NCI-H2227 (cell line): ENCODE data around the gene WSB2.
"Not testable (repeated sequence)": the region's sequence is repeated elsewhere in the genome, so short reads cannot be mapped to it uniquely, and the experiment has no call there.

Experiments
- DNase-seq: peaks from one replicate; lab custom pipeline; 2025; ENCODE audit not compliant: unreplicated experiment; lab: John Stamatoyannopoulos, UW

WSB2 gene

DNA sequence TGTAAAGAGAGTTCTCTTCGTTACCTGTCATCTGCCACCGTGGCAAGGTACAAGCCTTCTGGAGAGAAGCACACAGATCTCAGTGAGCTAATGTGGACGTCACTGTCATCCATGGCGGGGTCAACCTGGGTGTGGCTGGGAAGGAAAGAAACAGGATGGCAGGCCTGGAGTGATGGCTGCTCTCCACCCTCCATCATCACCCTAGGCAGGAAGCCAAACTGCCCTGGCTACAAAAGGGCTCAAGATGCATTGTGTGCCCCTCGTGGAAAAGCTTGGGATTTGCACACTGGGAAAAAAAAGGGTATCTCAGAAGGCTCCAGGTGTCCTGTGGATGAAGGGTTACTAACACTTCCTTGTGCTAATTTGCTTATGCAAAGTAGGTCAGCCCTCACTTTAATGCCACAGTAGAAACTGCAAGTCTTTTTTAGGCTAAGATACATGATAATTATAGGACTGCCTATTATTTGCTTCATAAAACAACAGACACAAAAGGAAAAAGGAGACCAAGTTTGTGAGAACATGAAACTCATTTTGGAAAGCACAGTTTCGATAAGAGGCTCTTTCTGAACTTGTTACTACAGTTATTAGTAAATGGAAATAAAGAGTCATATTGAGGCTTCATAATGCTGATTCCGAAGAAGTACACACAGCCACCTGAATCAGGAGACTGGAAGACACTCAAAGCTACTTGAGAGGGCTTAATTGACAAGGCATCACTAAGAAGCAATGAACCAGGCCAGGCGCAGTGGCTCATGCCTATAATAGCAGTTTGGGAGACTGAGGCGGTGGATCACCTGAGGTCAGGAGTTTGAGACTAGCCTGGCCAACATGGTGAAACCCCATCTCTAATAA is 25.6 kb downstream of the WSB2 start:
- peak; percentile 52 for DNase-seq

DNA sequence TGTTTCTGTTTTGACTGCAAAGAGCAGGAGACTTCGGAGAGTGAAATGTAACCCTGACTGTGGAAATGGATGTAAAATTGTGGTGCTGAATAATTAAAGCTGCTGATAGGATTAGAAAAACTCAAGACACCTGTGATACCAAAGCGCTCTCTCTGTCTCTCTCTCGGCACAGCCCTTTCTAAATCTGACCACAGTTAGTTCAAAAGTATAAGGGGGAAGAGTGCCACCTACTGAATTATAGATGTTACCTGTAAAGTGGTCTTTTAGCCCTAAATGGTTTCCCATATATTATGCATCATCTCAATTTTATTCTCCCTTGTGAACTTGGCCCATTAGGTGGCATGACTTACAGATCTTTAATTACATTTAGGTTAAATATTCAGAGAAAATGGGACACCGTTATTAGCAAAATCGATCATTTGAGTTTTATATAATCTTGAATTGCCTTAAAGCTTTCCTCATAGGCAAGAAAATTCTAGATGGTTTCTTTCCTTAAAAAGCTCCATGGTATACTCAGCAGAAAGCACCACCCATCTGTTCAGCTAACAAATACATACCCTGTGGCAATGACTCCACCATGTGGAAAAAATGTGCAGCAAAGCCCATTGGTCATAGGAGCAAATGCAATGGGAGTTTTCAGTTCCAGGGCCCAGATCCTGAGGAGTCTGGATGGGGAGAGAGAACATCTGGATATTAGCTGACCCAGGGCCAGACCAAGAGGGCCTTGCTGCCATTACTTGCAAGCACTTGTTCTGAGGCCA is 26.4 kb downstream of the WSB2 start:
- peak; percentile 56 for DNase-seq

DNA sequence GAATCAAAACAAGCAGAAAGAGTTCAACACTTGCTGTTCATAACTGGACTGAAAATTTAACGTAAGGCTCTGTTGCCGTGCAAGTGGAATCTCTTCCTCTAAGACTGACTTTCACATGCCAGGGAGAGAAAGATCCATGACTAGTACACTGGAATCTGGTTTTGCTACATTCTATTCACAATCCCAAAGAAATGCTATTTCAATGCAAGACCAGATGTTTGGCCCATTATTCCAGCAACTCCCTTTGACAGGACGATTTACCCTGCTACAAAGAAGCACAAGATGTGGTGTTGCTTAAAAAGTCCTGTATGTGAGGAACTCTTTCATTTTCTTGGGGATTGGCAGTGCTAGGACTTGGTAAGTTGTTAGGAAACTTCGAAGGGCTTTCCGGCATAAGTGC is 27.1 kb downstream of the WSB2 start:
- no peak for DNase-seq

DNA sequence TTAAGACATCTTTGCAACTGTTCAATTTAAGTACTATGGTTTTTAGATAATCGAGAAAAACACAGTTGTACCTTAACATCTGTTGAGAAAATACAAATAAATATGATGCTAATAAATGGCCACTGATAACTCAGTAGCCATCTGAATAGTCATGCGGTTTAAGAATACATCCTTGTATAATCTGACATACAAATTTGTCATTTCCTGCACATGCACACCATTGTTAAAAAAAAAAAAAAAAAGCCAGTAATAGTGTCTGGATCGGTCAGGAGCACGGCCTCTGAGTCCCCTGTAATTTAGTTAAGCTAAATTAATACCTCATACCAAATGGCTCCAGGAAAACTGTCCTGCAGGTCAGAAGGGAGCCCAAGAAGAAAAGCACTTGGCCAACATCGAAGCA is 27.7 kb downstream of the WSB2 start:
- DNase-seq, result no peak

DNA sequence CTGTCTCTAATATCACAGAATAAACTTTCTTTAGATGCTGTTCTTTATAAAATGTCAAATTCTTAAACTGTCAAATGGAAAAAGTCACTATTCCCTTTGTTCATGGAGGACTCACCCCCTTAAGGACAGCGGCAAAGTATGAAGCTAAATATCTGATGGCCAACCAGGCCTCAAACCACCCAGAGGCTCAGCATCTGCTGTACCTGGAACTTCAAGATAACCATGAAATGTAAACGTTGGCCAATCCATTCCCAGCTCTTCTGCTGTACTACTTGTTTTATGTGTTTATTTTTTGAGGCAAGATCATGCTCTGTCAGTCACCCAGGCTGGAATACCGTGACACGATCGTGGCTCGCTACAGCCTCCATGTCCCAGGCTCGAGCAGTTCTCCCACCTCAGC is 28.8 kb downstream of the WSB2 start:
- DNase-seq, result no peak

DNA sequence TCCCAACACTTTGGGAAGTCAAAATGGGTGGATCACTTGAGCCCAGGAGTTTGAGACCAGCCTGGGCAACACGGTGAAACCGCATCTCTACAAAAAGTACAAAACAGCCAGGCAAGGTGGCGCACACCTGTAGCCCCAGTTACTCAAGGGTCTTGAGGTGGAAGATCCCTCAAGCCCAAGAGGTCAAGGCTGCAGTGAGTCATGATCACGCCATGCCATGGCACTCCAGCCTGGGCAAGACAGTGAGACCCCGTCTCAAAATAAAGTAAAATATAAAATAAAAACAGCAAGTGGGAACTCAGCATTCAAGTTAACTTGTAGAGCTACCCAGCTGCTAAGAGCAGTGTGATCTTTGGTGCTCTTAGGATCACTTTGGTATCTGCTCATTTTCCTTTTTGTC is 31.8 kb downstream of the WSB2 start:
- DNase-seq, result no peak

DNA sequence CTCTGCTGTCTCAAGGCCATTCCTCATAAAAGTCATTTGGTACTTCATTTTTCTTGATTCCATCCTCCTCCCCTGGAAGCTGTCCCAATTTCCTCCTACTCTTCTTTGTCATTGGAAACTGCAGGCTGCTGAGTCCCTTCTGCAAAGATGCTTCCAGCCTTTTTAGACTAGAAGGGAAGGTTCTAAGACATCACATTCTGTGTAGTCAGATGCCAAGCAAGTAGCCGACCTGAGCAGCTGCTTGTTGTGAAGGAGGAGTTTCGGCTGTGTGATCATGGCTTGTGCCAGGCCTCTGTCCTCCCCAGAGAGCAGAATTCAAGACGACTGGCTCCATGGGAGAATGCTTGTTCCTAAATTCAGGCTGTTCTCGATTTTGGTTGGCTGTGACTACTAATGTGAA is 35.8 kb downstream of the WSB2 start:
- no peak for DNase-seq

DNA sequence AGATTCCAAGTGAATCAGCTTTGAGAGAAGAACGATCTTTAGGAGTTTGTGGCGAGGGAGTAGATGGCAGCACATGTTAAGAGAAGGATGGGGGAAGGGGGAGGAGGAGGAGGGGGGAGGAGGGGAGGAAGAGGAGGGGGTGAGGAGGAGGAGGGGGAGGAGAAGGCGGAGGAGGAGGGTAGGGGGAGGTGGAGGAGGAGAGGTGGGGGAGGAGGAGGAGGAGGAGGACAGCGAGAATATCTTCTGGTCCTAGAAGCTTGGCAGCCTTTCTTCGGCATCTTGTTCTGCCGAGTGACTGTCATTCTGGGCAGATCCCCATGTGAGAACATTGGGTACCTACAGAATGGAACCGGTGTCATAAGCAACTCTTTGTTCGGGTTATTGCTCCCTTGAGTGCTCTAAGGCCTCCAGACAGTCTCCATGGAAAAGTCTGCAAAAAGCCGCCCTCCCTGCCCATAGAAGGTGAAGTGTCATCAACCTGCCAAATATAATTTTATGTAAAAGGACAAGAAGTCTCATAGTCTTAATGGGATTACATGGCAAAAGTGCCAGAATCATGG is 37.6 kb downstream of the WSB2 start:
- DNase-seq, result no peak

DNA sequence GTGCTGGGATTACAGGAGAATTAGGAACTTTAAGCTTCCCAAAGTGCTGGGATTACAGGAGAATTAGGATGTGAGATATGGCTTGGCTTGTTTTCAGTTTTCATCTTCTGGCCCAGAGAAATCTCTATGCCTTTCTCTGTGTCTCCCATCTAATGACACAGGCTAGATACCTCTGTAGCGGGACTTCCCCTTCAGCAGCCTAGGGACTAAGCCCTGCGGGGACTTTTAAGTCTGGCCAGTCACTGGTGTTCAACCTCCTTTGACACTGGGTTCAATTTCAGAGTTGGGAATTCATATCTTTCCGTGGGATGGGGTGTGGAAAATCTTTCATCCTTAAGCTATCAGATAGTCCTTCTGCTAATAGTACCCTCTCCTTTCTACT is 38.3 kb downstream of the WSB2 start:
- no peak for DNase-seq

DNA sequence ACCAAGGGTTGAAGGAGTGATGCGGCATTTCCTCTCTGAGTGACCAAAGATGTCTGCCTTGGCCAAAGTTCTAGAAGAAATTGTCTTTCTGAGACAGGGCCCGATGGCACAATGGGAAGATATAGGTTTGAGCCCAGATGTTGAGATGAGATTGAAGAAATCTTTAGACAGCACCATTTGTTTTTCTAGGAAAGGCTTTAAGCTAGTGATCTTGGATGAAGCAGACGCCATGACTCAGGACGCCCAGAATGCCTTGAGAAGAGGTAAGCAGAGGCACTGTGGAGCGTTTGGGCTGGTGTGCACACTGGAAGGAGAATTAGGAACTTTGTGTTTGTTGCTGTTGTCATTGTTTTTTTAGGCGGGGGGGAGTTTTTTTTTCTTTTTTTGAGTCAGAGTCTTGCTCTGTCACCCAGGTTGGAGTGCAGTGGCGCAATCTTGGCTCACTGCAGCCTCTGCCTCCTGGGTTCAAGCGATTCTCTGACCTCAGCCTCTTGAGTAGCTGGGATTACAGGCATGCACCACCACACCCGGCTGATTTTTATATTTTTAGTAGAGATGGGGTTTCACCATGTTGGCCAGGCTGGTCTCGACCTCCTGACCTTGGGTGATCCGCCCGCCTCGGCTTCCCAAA is 38.8 kb downstream of the WSB2 start:
- not testable (repeated sequence) for DNase-seq

DNA sequence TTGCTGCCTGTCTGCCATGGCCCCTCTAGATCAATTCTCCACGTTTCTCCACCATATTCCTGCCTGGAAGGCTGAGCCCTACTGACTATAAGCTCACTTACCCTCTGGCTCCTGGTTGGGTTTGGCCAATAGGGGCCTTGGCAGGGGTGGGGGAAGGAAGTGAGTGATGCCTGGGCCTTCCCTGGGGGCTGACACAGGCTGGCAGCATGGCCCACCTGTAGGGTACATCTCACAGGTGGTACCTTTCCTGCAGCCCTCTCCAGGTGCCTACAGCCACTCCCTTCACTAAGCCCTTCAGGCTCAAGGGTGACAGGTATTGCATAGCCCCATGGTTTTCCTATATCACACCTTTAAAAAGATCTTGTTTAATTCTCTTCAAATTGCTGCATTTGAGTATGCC is 40.9 kb downstream of the WSB2 start:
- DNase-seq, result no peak

DNA sequence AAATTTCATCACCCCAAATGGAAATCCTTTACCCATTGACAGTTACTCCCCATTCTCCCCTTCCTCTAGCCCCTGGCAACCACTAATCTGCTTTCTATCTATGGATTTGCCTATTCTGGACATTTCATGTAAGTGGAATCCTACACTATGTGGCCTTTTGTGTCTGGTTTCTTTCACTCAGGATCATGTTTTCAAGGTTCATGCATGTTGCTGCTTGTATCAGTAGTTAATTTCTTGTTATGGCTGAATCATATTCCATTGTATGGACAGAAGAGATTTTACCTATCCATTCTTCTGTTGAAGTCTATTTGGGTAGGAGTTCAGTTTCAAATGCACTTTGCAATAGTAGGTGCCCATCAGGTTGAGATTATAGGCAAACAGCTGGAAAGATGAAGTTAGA is 43.1 kb downstream of the WSB2 start:
- no peak for DNase-seq

DNA sequence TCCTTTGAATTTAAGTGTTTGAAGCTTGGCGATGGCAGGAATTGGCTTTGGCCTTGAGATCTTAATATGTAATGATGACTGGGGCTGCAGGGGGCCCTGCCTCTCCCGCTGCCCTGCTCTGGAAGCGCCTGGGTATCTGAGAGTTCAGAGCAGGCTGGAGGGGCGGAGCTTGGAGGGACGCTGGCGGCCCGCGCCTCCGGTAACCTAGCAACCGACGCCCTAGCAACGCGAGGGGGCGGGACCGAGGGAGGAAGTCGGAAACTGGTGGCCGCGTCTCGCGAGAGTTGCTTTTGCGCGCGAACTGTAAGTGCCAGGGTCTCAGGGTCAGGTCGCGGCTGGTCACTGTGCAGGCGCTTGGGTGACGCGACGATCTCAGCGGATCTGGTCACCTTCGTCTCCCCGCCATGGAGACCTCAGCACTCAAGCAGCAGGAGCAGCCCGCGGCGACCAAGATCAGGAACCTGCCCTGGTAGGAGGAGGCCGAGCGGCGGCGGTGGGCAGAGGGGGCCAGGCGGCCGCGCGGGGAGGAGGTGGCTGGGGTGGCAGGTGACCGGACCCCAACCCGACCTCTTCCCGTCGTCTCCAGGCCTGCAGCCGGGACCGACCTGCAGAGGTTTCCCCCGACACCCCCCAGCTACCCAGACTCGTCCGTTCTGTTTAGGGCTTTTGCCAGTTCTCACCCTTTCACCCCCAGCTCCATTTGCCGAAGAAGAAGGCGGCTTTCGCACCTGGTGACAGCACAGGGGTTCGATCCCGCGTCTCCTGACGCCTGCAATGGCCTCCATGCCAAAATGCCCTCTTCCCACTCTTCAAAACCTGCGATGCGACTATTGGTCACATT is 44.3 kb downstream of the WSB2 start, which contains the start of gene RFC5:
Gene RFC5 (plus strand): TSS at position 280 of the 841 bp plus-strand sequence. CDS start 125 bp downstream, at position 405.
- peak; percentile 99 for DNase-seq

DNA sequence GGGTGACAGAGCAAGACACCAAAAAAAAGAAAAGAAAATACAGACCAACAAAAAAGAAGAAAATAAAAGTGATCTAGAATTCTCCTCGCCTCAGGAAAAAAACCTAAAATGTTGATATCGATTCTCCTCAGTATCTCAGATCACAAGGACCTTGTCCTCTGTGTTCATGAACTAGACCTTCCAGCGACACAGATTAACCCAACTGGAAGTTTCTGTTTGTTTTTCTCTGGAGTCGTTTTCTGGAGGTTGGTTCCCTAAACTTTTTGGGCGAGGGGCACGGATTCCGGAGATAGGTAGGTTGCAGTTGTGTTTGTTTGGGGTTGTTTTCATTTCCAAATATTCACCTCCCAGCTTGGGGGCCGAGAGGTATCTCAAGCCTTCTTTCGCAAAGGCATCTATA is 45.0 kb downstream of the WSB2 start:
- no peak for DNase-seq

DNA sequence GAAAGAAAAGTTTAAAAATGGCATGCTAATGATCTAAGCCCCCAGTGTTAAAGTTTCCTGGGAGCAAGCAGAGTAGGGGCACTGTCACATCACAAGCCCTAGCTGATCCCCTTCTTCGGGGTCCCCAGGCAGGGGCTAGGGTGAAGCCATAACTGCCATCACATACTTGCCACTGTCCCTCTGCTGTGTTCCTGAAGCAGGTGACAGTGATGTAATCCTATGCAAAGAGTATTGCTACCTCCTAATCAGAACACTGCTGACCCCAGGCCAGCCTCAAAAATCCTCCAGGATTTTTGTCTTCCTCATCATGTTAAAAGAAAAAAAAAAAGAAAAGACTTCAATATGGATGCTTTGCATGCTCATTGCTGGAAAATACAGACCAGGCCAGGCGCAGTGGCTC is 45.7 kb downstream of the WSB2 start:
- no peak for DNase-seq

DNA sequence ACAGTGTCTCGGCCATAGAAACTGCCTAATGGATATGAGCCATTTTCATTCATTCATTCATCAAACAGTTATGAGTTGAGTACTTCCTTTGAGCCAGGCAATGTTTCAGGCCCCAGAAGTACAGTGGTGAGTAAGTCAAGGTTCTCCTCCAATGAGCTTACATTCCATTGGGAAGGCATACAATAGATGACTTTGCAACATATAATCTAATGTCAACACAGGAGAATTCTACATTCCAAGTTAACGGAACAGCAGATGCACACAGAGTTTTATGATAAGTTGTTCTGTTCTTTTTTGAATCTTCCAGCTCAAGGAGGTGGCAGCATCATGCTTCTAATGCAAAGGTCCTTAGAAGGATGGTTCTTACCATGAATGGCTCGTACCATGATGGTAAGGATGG is 47.7 kb downstream of the WSB2 start:
- no peak for DNase-seq

DNA sequence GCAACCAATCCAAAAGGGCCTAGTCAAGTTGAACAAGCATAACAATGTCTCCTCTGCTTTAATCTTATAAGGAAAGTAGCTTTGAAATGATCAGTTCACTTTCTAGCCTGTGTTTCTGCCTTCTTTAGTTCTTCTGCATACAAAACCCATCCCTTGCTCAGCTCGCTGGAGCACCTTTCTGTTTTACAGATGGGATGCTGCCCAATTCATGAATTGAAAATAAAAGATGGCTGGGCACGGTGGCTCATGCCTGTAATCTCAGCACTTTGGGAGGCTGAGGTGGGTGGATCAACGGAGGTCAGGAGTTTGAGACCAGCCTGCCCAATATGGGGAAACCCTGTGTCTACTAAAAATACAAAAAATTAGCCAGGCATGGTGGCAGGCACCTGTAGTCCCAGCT is 49.0 kb downstream of the WSB2 start:
- no peak for DNase-seq

DNA sequence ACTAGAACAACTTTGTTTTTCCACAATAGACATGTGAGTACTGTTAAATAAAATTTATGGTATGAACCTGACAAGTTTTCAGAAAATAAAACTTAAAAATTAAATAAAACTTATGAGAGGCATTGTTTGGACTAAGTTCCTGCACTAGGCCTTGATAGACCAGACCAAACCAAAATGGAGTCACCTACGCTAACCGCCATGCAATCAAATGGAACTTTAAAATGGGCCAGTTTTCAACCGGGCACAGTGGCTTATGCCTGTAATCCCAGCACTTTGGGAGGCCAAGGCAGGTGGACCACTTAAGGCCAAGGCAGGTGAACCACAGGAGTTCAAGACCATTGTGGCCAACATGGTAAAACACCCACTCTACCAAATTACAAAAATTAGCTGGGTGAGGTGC is 49.6 kb downstream of the WSB2 start:
- no peak for DNase-seq

DNA sequence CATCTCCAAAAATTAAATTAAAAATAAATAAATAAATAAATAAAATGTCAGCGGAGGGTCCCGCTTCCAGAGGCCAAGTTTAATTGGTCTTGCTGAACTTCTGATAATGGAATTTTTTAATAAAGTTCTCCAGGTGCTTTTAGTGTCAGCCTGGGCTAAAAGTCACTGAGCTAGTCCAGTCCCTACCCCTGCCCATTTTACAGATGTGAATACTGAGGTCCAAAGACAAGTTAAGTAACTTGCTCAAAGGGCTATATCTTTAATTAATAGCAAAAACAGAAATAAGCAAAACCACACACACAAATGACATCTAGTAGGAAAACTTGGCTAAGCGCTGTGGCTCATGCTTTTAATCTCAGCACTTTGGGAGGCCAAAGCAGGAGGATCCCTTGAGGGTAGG is 50.1 kb downstream of the WSB2 start:
- no peak for DNase-seq

DNA sequence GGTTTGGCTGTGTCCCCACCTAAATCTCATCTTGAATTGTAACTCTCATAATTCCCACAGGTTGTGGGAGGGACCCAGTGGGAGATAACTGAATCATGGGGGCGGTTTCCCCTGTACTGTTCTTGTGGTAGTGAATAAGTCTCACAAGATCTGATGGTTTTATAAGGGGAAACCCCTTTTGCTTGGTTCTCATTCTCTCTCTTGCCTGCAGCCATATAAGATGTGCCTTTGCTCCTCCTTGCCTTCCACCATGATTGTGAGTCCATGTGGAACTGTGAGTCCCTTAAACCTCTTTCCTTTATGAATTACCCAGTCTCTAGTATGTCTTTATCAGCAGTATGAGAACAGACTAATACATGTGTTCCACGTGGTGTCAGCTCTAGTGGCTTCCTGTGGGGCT is 61.2 kb downstream of the WSB2 start:
- not testable (repeated sequence) for DNase-seq

DNA sequence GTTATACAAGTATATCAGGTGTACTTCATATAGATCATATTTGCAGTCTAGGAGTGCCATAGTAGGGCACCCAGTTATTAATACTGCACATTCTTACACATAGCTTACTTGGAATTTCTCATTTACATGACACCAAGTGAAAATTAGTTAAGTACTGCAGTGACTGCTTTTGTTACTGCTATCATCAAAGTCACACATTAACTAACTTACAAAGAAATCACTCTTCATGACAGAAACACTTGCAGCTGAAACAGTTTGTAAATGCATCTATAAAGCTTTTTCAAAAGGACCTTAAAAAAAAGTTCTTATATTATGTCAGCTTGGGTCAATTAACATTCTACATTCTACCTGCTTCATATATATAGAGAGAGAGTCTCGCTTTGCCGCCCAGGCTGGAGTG is 62.3 kb downstream of the WSB2 start:
- no peak for DNase-seq
